Gastrocnemius medialis (tissue), 4 donors: Measurements from ENCODE around the gene CMTM3.
A peak's percentile ranks its signal among the peaks of the same experiment; 100 is the strongest.

ENCODE experiments used
- POLR2A ChIP-seq, 2 donors: fragments of 450-650 bp; IDR thresholded peaks; one replicate each; pipeline ENCODE4 v1.6.1; 2017; ENCODE audit warnings: antibody characterized with exemption in 2 of 2, mild to moderate bottlenecking in 2 of 2, moderate library complexity in 2 of 2
- TF ChIP-seq, protein P1 (sequence below), 5 experiments: fragments of 450-650 bp in 3 of 5; fragments of 200-600 bp in 2 of 5; sonication (generic) in 2 of 5; IDR thresholded peaks in 4 of 5; conservative IDR thresholded peaks in 1 of 5; 1 replicate in 4 of 5; 2 replicates in 1 of 5; pipeline ENCODE4 v1.5.1; 2016 to 2019; ENCODE audit warnings: antibody characterized with exemption in 5 of 5, mild to moderate bottlenecking in 3 of 5, moderate library complexity in 3 of 5

DNA sequence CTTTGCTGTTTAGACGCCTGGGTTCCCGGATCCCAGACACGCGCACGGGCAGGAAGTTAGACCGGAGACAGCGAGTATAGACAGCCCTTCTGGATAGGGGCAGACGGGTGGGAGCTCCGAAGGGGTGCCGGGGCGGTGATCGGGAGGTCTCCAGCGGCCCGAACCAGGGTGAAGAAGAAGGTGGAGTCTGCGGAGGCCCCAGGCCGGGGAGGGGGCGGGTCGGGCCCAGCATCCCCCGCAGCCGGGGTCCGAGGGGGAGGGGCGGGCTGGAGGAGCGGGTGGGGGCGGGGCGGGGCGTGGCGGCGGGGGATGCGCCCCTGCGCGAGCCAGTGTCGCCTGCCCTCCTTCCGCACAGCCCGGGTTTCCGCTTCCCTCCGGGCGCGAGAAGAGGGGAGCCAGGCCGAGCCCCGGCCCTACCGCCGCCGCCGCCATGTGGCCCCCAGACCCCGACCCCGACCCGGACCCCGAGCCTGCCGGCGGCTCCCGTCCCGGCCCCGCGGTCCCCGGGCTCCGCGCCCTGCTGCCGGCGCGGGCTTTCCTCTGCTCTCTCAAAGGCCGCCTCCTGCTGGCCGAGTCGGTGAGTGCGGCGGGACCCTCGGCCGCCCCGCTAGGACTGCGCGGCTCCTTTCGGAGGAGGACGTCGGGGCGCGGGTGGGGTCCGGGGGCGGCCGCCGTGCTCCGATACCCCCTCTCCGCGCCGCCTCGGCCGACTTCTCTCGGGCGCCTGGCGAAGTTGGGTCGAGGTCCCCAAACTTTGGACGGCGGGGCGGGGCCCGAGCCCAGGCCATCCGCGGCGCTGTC is at the start of gene CMTM3:
- TF ChIP-seq, protein P1, sequence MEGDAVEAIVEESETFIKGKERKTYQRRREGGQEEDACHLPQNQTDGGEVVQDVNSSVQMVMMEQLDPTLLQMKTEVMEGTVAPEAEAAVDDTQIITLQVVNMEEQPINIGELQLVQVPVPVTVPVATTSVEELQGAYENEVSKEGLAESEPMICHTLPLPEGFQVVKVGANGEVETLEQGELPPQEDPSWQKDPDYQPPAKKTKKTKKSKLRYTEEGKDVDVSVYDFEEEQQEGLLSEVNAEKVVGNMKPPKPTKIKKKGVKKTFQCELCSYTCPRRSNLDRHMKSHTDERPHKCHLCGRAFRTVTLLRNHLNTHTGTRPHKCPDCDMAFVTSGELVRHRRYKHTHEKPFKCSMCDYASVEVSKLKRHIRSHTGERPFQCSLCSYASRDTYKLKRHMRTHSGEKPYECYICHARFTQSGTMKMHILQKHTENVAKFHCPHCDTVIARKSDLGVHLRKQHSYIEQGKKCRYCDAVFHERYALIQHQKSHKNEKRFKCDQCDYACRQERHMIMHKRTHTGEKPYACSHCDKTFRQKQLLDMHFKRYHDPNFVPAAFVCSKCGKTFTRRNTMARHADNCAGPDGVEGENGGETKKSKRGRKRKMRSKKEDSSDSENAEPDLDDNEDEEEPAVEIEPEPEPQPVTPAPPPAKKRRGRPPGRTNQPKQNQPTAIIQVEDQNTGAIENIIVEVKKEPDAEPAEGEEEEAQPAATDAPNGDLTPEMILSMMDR (IDR thresholded peaks at IDR 0.05 in 4 of 5, conservative IDR thresholded peaks at IDR 0.05 in 1 of 5), result peak; percentile 38 to 74 (median 64)
- TF ChIP-seq POLR2A (IDR thresholded peaks at IDR 0.05), result no peak
